Stomach smooth muscle (tissue), 2 donors: Measurements from ENCODE around the gene MYO1B.

ENCODE experiments used
- H3K27ac ChIP-seq: one replicate; pipeline ENCODE4 v1.7.0; 2013; ENCODE audit warnings: mild to moderate bottlenecking, low read length, inconsistent platforms
- H3K27me3 ChIP-seq, 2 donors: one replicate each; pipeline ENCODE4 v1.7.0; 2013; ENCODE audit warnings: low read length in 2 of 2; ENCODE audit not compliant: insufficient read depth in 2 of 2, control insufficient read depth in 1 of 2
- H3K36me3 ChIP-seq, 2 donors: one replicate each; pipeline ENCODE4 v1.7.0; 2013; ENCODE audit warnings: low read length in 2 of 2; ENCODE audit not compliant: control insufficient read depth in 2 of 2, insufficient read depth in 2 of 2
- H3K4me1 ChIP-seq: one replicate; pipeline ENCODE4 v1.7.0; 2013; ENCODE audit warnings: low read length; ENCODE audit not compliant: control insufficient read depth, insufficient read depth
- H3K4me3 ChIP-seq, 2 donors: one replicate each; pipeline ENCODE4 v1.7.0; 2013; ENCODE audit warnings: low read length in 2 of 2
- H3K9ac ChIP-seq, 2 donors: one replicate each; pipeline ENCODE4 v1.7.0; 2013; ENCODE audit warnings: low read length in 2 of 2, mild to moderate bottlenecking in 1 of 2
- H3K9me3 ChIP-seq, 2 donors: one replicate each; pipeline ENCODE4 v1.7.0; 2013; ENCODE audit warnings: low read length in 2 of 2; ENCODE audit not compliant: control insufficient read depth in 2 of 2
- donor health status: healthy.
- donor health status: Pancreatic carcinoma.

Gene MYO1B

DNA sequence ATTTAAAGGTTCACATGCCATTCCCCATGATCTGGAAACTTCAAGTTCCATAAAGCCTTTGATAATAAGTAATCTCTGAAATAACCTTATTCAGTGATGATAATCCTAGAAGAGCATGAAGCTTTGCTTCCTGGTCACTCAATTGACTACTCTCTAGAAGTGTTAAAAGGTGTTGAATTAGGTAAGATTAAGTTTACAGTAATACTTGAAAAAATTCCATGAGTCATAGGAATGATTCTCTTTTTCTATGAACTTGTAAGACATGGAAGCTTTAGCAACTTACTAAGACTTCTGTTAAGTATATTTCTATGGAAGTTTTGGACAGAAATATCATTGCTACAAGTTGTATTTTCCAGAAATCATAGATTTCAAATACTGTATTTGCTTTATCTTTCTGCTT lies 100.6 kb downstream of the MYO1B start:
- H3K9ac ChIP-seq, result no peak overlapping the region
- no peaks in the 10 kb centered on the region for H3K27me3 ChIP-seq
- no peak overlapping the region for H3K4me3 ChIP-seq
- no peak overlapping the region for H3K27ac ChIP-seq
- no peaks in the 10 kb centered on the region for H3K4me1 ChIP-seq
- H3K9me3 ChIP-seq, result no peaks in the 10 kb centered on the region
- H3K36me3 ChIP-seq, result no peaks in the 10 kb centered on the region

DNA sequence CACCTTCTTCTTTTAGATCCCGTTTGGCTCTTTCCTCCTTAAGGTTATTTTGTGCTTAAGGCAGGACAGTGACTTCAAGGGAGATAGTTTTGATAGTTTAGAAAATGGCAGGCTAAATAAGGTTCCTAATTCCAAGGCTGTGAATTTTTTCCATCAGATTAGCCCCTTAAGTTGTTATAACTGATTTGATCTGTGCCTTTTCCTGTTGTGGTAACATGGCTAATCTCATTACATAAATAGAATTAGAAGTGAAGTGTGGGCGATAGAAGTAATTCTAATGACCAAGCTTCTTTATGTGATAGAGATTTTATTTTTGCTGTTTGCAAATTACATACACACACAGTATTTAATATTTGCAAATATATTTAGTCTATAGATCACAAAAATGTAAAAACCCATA lies 102.0 kb downstream of the MYO1B start:
- Histone ChIP-seq H3K9me3 (no peaks in the 10 kb centered on the region), H3K27me3 (no peaks in the 10 kb centered on the region), H3K27ac (no peak overlapping the region), H3K36me3 (no peaks in the 10 kb centered on the region), H3K9ac (no peak overlapping the region), H3K4me1 (no peaks in the 10 kb centered on the region), H3K4me3 (no peak overlapping the region)

- no peaks in the 10 kb centered on the region for H3K9me3 ChIP-seq
- H3K4me1 ChIP-seq, result no peaks in the 10 kb centered on the region
- H3K27me3 ChIP-seq, result no peaks in the 10 kb centered on the region
- H3K36me3 ChIP-seq, result no peaks in the 10 kb centered on the region
- no peak overlapping the region for H3K9ac ChIP-seq
- no peak overlapping the region for H3K4me3 ChIP-seq
- H3K27ac ChIP-seq, result no peak overlapping the region
Measured at GRCh38 chr2:191347881-191348280, 102.7 kb downstream of the MYO1B start.

GRCh38 chr2:191349990-191350389 lies 104.8 kb downstream of the MYO1B start:
- no peak overlapping the region for H3K4me3 ChIP-seq
- H3K9ac ChIP-seq, result no peak overlapping the region
- H3K27me3 ChIP-seq, result no peaks in the 10 kb centered on the region
- no peaks in the 10 kb centered on the region for H3K36me3 ChIP-seq
- H3K4me1 ChIP-seq, result no peaks in the 10 kb centered on the region
- H3K27ac ChIP-seq, result no peak overlapping the region
- no peaks in the 10 kb centered on the region for H3K9me3 ChIP-seq

DNA sequence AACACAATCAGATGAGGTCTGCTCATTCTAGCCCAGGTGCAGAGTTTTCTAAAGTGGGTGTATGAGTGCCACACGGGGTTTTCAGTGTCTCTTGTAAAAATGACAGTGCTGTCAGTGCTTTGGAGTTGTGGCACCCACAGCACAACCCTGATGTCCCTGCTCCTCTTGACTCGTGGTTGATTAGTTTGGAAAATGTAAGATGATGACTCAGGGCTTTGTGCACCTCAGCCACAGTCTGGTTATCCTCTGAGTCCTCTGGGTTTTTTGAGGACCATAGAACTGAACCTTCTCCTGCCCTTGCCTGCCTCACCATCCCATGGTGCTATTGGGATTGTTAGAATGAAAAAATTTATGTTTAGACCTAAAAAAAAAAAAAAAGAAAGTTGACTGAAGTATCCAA lies 105.6 kb downstream of the MYO1B start:
- H3K9me3 ChIP-seq, result no peaks in the 10 kb centered on the region
- H3K4me3 ChIP-seq, result no peak overlapping the region
- H3K9ac ChIP-seq, result no peak overlapping the region
- H3K4me1 ChIP-seq, result no peaks in the 10 kb centered on the region
- H3K27ac ChIP-seq, result no peak overlapping the region
- H3K36me3 ChIP-seq, result no peaks in the 10 kb centered on the region
- no peaks in the 10 kb centered on the region for H3K27me3 ChIP-seq

GRCh38 chr2:191351298-191351697 lies 106.1 kb downstream of the MYO1B start:
- no peak overlapping the region for H3K27ac ChIP-seq
- H3K9ac ChIP-seq, result no peak overlapping the region
- no peaks in the 10 kb centered on the region for H3K4me1 ChIP-seq
- no peaks in the 10 kb centered on the region for H3K9me3 ChIP-seq
- no peaks in the 10 kb centered on the region for H3K27me3 ChIP-seq
- no peak overlapping the region for H3K4me3 ChIP-seq
- no peaks in the 10 kb centered on the region for H3K36me3 ChIP-seq

- no peak overlapping the region for H3K27ac ChIP-seq
- H3K27me3 ChIP-seq, result no peaks in the 10 kb centered on the region
- H3K36me3 ChIP-seq, result no peaks in the 10 kb centered on the region
Measured at GRCh38 chr2:191351921-191352320, 106.7 kb downstream of the MYO1B start.

GRCh38 chr2:191352536-191352935 lies 107.3 kb downstream of the MYO1B start:
- Histone ChIP-seq H3K36me3 (no peaks in the 10 kb centered on the region), H3K9me3 (no peaks in the 10 kb centered on the region), H3K4me1 (no peaks in the 10 kb centered on the region), H3K4me3 (no peak overlapping the region), H3K27ac (no peak overlapping the region), H3K9ac (no peak overlapping the region), H3K27me3 (no peaks in the 10 kb centered on the region)

More at GRCh38 chr2:191351921-191352320, 106.7 kb downstream of the MYO1B start:
- H3K9ac ChIP-seq, result no peak overlapping the region
- no peak overlapping the region for H3K4me3 ChIP-seq
- H3K4me1 ChIP-seq, result no peaks in the 10 kb centered on the region
- H3K9me3 ChIP-seq, result no peaks in the 10 kb centered on the region

DNA sequence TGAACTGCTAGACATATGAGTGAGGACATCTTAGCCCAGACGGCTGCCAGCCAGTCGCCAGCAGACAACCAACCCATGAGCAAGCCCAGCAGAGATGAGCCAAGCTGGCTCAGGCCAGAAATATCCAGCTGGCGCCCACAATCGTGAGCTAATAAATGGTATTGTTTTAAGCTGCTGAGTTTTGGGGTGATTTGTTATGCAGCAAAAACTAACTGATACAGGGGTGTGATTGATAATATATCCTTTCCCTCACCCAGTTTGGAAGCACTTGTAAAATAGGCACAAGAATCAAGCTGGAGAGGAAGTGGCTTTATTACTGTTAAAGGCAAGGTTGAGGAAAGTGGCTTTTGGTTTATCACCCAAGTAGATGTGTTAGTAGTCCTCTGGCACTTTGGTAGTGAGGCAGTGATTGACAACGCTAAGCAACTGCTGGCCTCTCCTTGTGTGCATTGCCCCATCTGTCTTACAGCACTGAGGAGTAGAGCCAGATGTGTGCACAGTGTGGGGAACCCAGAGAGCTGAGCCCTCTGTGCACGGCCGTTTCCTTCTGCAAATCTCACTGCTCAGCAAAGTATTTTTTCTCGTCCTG lies 110.1 kb downstream of the MYO1B start:
- no peaks in the 10 kb centered on the region for H3K9me3 ChIP-seq
- no peak overlapping the region for H3K27ac ChIP-seq
- H3K36me3 ChIP-seq, result no peaks in the 10 kb centered on the region
- H3K4me1 ChIP-seq, result no peaks in the 10 kb centered on the region
- H3K9ac ChIP-seq, result no peak overlapping the region
- no peak overlapping the region for H3K4me3 ChIP-seq
- H3K27me3 ChIP-seq, result no peaks in the 10 kb centered on the region

DNA sequence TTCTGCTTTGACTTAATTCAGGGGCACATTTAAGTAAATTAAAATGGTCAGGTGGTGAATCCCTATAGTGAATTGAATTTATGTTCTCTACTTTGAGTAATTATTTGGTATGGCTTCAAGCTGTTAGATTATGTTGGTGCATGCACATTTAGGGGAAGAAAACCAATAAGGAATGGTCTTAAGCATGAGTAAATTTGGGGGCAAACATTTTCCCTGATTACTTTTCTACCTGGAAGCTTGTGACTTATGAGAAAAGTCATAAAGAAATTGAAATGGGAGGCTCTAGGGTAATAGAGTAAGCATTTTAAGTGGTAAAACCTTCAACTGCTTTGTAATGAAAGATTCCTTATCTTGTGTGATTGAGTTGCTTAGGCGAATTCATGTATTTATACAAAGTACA lies 112.5 kb downstream of the MYO1B start:
- Histone ChIP-seq H3K4me1 (no peaks in the 10 kb centered on the region), H3K9me3 (no peaks in the 10 kb centered on the region), H3K4me3 (no peak overlapping the region), H3K27me3 (no peaks in the 10 kb centered on the region), H3K36me3 (no peaks in the 10 kb centered on the region), H3K27ac (no peak overlapping the region), H3K9ac (no peak overlapping the region)

DNA sequence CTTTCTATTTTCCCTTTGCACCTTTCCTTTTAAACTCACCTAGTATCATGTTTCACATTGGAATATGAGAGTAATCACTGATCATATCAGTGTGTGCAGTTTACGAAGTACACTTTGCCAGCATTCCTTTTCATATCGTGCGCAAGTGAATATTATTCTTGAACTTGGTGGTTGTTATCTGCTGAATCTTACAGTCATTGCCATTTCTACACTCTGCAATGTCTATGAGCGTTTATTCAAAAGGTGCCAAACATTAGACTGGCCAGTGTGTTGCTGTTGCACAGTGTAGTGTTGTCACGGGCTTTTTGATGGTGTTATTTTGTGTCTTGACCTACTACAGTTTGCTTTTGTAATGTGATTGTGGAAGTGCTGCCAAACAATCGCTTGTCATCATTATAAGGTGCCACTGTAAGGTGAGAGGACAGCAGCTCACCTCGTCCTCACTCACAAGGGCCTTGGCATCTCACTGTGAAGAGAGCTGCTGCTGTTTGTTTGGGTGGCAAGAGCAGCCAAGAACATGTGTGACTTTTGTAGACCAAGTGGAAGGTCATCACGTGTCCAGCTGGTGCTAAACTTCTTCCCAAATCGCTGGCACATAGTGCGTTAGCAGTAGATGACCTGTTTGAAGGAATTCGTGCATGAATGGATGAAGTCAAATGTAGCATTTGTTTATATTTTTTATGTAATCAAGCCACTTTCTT lies 113.3 kb downstream of the MYO1B start:
- H3K36me3 ChIP-seq, result no peaks in the 10 kb centered on the region
- no peak overlapping the region for H3K27ac ChIP-seq
- no peaks in the 10 kb centered on the region for H3K27me3 ChIP-seq
- H3K4me1 ChIP-seq, result no peaks in the 10 kb centered on the region
- H3K9me3 ChIP-seq, result no peaks in the 10 kb centered on the region
- no peak overlapping the region for H3K4me3 ChIP-seq
- H3K9ac ChIP-seq, result no peak overlapping the region
